ENCODE measurements around the gene FOXF2.

GRCh38 chr6:1402369-1402768 lies 13.0 kb downstream of the FOXF2 start:
- TF ChIP-seq GATA4 (IDR thresholded peaks at IDR 0.05; ENCODE audit: borderline replicate concordance, low read depth) (no peak), ZNF207 (IDR thresholded peaks at IDR 0.05; ENCODE audit: borderline replicate concordance) (no peak), POLR2A (IDR thresholded peaks at IDR 0.05; ENCODE audit: insufficient read depth in 1 of 2, low read depth in 2 of 2, low read length in 2 of 2) (no peak), ZBTB33 (CRISPR knock-in tag; IDR thresholded peaks at IDR 0.05) (no peak), ZBTB21 (CRISPR knock-in tag; IDR thresholded peaks at IDR 0.05) (no peak), TSC22D2 (CRISPR knock-in tag; IDR thresholded peaks at IDR 0.05; ENCODE audit: borderline replicate concordance) (no peak), ASH2L (IDR thresholded peaks at IDR 0.05; ENCODE audit: insufficient read length, low read depth, low read length) (no peak), CTCF (CRISPR knock-in tag; IDR thresholded peaks at IDR 0.05) (no peak), CHD2 (IDR thresholded peaks at IDR 0.05; ENCODE audit: low read depth, low read length) (no peak)

Measured in HepG2 (cell line).